Vagina (tissue), 2 donors: ENCODE data around the gene CGGBP1. TPM values are rescaled to one million over a fixed set of nuclear protein-coding genes. Genes with fewer than 3 reads are reported as not detected.

Source experiments
- DNase-seq, 2 donors: peaks; one replicate each; pipeline ENCODE4 v3.0.0-alpha.2; 2017; ENCODE audit errors: extremely low spot score in 2 of 2
- H3K27ac ChIP-seq: fragments of 200-600 bp; sonication (generic); one replicate; pipeline ENCODE4 v1.5.1; 2019
- H3K27me3 ChIP-seq: fragments of 200-600 bp; sonication (generic); one replicate; pipeline ENCODE4 v1.5.1; 2019
- H3K36me3 ChIP-seq, 2 donors: fragments of 200-600 bp; sonication (generic); one replicate each; pipeline ENCODE4 v1.5.1; 2017 to 2019
- H3K4me1 ChIP-seq: fragments of 200-600 bp; sonication (generic); one replicate; pipeline ENCODE4 v1.5.1; 2019
- H3K4me3 ChIP-seq, 2 donors: fragments of 200-600 bp; sonication (generic); 1 replicate in 1 of 2; 2 replicates in 1 of 2; pipeline ENCODE4 v1.5.1; 2016 to 2019
- H3K9me3 ChIP-seq: fragments of 200-600 bp; sonication (generic); one replicate; pipeline ENCODE4 v1.5.1; 2019
- POLR2A ChIP-seq, 2 donors: fragments of 450-650 bp; IDR thresholded peaks; one replicate each; pipeline ENCODE4 v1.6.1; 2017; ENCODE audit warnings: antibody characterized with exemption in 2 of 2, mild to moderate bottlenecking in 2 of 2, moderate library complexity in 2 of 2
- POLR2AphosphoS5 ChIP-seq, 2 donors: sonication (generic); formaldehyde crosslinking; IDR thresholded peaks; one replicate each; pipeline ENCODE4 v1.9.0; 2017; ENCODE audit warnings: antibody characterized with exemption in 2 of 2, mild to moderate bottlenecking in 2 of 2, low read depth in 1 of 2; ENCODE audit not compliant: insufficient read depth in 1 of 2
- intact Hi-C: fragments of 100-400 bp; cut with DNase I; formaldehyde crosslinking; loops from one replicate; pipeline ENCODE4 v1.15.1; 2023
- total RNA-seq: library from RNA; depleted of rRNA; stranded (reverse); fragments of >200 nt; gene quantifications from one replicate; pipeline ENCODE4 v1.2.3, GENCODE V29; 2016
- TF ChIP-seq, protein P1 (sequence below), 3 experiments: fragments of 450-650 bp in 2 of 3; fragments of 200-600 bp in 1 of 3; sonication (generic) in 1 of 3; IDR thresholded peaks; one replicate each; pipeline ENCODE4 v1.5.1; 2017 to 2019; ENCODE audit warnings: antibody characterized with exemption in 3 of 3, mild to moderate bottlenecking in 2 of 3, moderate library complexity in 2 of 3

The CGGBP1 gene
- total RNA-seq, 1 donor from 2014 or later: 53.3 TPM

DNA sequence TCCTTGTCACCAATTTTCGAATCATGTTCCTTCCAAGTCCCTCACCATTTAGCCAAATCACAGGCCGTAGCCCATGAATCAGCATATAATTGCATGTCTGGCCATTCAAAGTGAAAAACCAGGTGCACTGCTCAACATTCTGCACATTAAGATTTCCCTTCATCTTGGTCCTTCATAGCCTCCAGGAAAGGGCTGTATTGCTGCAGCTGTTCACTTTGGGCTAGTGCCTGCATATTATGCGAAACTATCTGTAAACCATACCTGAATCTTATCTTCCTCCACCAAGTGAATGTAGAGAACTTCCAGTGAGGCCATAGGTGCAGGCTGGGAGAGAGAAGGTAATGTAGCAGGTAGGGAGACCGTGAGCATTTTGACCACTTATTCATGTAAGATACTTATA, 18.3 kb downstream of the CGGBP1 start:
- DNase-seq: no peak
- intact Hi-C loops: no loop called here
- Histone ChIP-seq H3K4me3 (no peak overlapping the region), H3K9me3 (no peaks in the 10 kb centered on the region), H3K27me3 (no peaks in the 10 kb centered on the region), H3K27ac (no peak overlapping the region), H3K36me3 (no peaks in the 10 kb centered on the region), H3K4me1 (no peaks in the 10 kb centered on the region)
- no peak for TF ChIP-seq POLR2A (IDR thresholded peaks at IDR 0.05)
- TF ChIP-seq, protein P1, sequence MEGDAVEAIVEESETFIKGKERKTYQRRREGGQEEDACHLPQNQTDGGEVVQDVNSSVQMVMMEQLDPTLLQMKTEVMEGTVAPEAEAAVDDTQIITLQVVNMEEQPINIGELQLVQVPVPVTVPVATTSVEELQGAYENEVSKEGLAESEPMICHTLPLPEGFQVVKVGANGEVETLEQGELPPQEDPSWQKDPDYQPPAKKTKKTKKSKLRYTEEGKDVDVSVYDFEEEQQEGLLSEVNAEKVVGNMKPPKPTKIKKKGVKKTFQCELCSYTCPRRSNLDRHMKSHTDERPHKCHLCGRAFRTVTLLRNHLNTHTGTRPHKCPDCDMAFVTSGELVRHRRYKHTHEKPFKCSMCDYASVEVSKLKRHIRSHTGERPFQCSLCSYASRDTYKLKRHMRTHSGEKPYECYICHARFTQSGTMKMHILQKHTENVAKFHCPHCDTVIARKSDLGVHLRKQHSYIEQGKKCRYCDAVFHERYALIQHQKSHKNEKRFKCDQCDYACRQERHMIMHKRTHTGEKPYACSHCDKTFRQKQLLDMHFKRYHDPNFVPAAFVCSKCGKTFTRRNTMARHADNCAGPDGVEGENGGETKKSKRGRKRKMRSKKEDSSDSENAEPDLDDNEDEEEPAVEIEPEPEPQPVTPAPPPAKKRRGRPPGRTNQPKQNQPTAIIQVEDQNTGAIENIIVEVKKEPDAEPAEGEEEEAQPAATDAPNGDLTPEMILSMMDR (IDR thresholded peaks at IDR 0.05): no peak
- no peak for TF ChIP-seq POLR2AphosphoS5 (IDR thresholded peaks at IDR 0.05; ENCODE audit: insufficient read depth in 1 of 2, low read depth in 1 of 2)

DNA sequence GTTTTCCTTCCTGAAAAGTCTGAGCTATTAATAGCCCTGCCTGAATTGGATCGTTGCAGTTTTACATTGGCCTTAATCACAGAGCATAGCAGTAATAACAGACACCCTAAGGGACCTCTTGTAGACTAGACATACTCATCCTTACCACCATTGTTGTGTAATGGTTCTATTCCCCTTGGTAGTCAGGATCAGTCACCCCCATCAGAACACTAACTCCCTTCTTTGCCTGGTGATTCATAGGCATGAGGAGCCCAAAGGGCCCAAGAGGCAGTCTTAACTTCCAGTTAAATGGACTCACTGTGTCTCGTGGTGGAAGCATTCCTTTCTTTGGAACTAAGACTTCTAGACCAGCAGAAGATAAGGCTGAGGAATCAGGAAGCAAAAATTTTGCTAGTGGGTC, 20.2 kb downstream of the CGGBP1 start:
- H3K27ac ChIP-seq: no peak overlapping the region
- no peak overlapping the region for H3K4me3 ChIP-seq
- no peaks in the 10 kb centered on the region for H3K36me3 ChIP-seq
- TF ChIP-seq POLR2A (IDR thresholded peaks at IDR 0.05) (no peak), POLR2AphosphoS5 (IDR thresholded peaks at IDR 0.05; ENCODE audit: insufficient read depth in 1 of 2, low read depth in 1 of 2) (no peak)
- TF ChIP-seq, protein P1 (IDR thresholded peaks at IDR 0.05): no peak
- no peaks in the 10 kb centered on the region for H3K9me3 ChIP-seq
- intact Hi-C loops: no loop called here
- DNase-seq: no peak
- H3K27me3 ChIP-seq: no peaks in the 10 kb centered on the region
- no peaks in the 10 kb centered on the region for H3K4me1 ChIP-seq

DNA sequence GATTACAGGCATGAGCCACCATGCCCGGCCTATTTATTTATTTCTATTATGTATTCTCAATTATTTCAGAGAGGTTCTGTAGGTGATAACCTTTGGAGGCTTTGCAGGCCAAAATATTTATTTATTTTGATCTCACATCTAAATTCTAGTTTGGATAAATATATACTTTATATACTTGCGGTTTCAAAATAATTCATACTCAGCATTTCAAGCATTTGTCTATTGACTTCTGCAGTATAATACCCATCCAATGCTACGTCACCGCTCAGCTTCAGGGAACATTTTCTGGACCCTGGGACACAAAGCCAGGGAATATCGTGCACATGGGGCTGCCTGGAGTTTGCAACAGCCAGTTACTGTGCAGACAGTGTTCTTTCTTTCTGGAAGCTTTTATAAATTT, 22.6 kb downstream of the CGGBP1 start:
- Histone ChIP-seq H3K9me3 (no peaks in the 10 kb centered on the region), H3K27me3 (no peaks in the 10 kb centered on the region), H3K4me1 (peaks cover 9% of the 10 kb centered on the region), H3K27ac (no peak overlapping the region), H3K36me3 (no peaks in the 10 kb centered on the region), H3K4me3 (no peak overlapping the region)
- no peak for DNase-seq
- intact Hi-C loops: no loop called here
- TF ChIP-seq, protein P1 (IDR thresholded peaks at IDR 0.05): no peak
- TF ChIP-seq POLR2A (IDR thresholded peaks at IDR 0.05) (no peak), POLR2AphosphoS5 (IDR thresholded peaks at IDR 0.05; ENCODE audit: insufficient read depth in 1 of 2, low read depth in 1 of 2) (no peak)

DNA sequence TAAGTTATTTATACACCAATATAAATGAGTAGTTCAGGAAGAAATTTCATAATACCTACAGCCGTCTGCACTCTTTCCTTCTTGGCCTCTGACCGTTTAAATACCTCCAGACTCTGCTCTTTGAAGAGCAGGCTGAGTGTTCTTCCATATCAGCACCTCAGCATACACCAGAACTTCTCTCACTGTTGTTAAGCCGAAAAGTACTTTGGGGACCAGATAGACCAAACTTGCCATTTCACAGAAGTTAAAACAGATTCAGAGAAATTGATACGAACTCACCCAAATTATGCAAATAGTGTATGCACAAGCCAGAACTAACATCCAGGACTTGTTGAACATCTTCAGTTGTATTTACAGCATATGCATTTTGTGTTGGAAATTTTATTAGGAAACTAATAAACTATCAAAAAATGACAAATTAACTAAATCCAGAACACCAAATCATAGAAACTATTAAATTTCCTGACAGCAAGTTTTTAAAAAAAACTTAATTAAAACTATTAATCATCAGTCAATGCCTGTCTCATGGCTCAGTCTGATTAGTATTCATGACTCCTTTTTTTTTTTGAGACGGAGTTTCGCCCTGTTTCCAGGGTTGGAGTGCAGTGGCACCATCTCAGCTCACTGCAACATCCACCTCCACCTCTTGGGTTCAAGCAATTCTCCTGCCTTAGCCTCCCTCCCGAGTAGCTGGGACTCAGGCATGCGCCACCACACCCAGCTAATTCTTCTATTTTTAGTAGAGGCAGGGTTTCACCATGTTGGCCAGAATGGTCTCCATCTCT, 24.1 kb downstream of the CGGBP1 start:
- intact Hi-C loops: no loop called here
- no peaks in the 10 kb centered on the region for H3K27me3 ChIP-seq
- H3K36me3 ChIP-seq: no peaks in the 10 kb centered on the region
- no peak overlapping the region for H3K4me3 ChIP-seq
- DNase-seq: no peak
- peaks cover 13% of the 10 kb centered on the region for H3K4me1 ChIP-seq
- H3K9me3 ChIP-seq: no peaks in the 10 kb centered on the region
- H3K27ac ChIP-seq: no peak overlapping the region
- TF ChIP-seq, protein P1 (IDR thresholded peaks at IDR 0.05): no peak
- TF ChIP-seq POLR2AphosphoS5 (IDR thresholded peaks at IDR 0.05; ENCODE audit: insufficient read depth in 1 of 2, low read depth in 1 of 2): no peak
- TF ChIP-seq POLR2A (IDR thresholded peaks at IDR 0.05): no peak

DNA sequence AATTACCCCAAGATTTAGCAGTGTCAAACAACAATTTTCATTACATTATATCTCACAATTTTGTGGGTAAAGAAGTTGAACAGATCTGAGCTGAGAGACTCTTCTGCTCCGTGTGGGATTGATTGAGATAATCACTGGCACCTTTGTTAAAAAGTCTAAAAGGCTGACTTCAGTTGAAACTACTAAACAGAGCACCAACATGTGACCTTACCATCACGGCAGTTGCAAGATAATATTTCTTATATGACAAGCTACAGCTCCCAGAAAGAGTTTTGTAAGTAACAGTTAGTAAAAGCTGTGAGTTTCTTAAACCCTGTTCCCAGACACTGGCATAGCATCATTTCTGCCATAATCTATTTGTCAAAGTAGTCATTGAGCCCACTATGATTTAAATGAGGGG, 25.0 kb downstream of the CGGBP1 start:
- H3K4me1 ChIP-seq: peaks cover 13% of the 10 kb centered on the region
- no peaks in the 10 kb centered on the region for H3K9me3 ChIP-seq
- no peaks in the 10 kb centered on the region for H3K27me3 ChIP-seq
- TF ChIP-seq POLR2A (IDR thresholded peaks at IDR 0.05) (no peak), POLR2AphosphoS5 (IDR thresholded peaks at IDR 0.05; ENCODE audit: insufficient read depth in 1 of 2, low read depth in 1 of 2) (no peak)
- TF ChIP-seq, protein P1 (IDR thresholded peaks at IDR 0.05): no peak
- H3K4me3 ChIP-seq: no peak overlapping the region
- H3K36me3 ChIP-seq: no peaks in the 10 kb centered on the region
- intact Hi-C loops: no loop called here
- no peak for DNase-seq
- H3K27ac ChIP-seq: no peak overlapping the region
